SK-N-SH (cell line): Measurements from ENCODE around the gene ZNF775. TPM values are rescaled to one million over a fixed set of nuclear protein-coding genes. Genes with fewer than 3 reads are reported as not detected.

Experiments used
- CTCF ChIA-PET: fragments of 300-600, 350-600 bp; formaldehyde crosslinking; extraction: SDS; loops from one replicate; lab custom pipeline; 2021; lab: Yijun Ruan, JAX
- POLR2A ChIA-PET: fragments of 350-600 bp; sonication (Branson Sonifier 250); formaldehyde crosslinking; extraction: SDS; loops from one replicate; lab custom pipeline; 2020; ENCODE audit warnings: antibody characterized with exemption, inconsistent platforms; lab: Yijun Ruan, JAX
- DNase-seq: peaks from one replicate; pipeline ENCODE4 v3.0.0; 2012
- H2AFZ ChIP-seq: fragments of 200-600 bp; sonication (generic); 2 replicates; pipeline ENCODE4 v1.8.1; 2016; ENCODE audit warnings: antibody characterized with exemption, mild to moderate bottlenecking, low read depth
- H3F3A ChIP-seq: fragments of 200-600 bp; sonication (generic); replicated peaks from 2 replicates; pipeline ENCODE3; 2016; ENCODE audit warnings: antibody characterized with exemption, mild to moderate bottlenecking; ENCODE audit not compliant: insufficient read depth
- H3K27ac ChIP-seq, 2 experiments: fragments of 200-500 bp in 1 of 2; fragments of 200-600 bp in 1 of 2; sonication (Bioruptor generic) in 1 of 2; sonication (generic), shearing (Covaris generic) in 1 of 2; 2 replicates each; pipeline versions ENCODE4 v1.5.1 to v1.6.1; 2014 to 2016; ENCODE audit warnings: low read depth in 2 of 2, inconsistent platforms in 1 of 2, low read length in 1 of 2, mild to moderate bottlenecking in 1 of 2, mixed read lengths in 1 of 2
- H3K27me3 ChIP-seq: fragments of 200-600 bp; sonication (generic), shearing (Covaris generic); 2 replicates; pipeline ENCODE4 v1.6.1; 2016; ENCODE audit warnings: mixed run types; ENCODE audit not compliant: insufficient read depth
- H3K36me3 ChIP-seq, 2 experiments: fragments of 200-500 bp in 1 of 2; fragments of 200-600 bp in 1 of 2; sonication (Bioruptor generic) in 1 of 2; sonication (generic) in 1 of 2; replicated peaks in 1 of 2; 2 replicates each; pipeline versions ENCODE3 to v1.5.1; 2014 to 2016; ENCODE audit warnings: low read length in 1 of 2, mild to moderate bottlenecking in 1 of 2; ENCODE audit not compliant: insufficient read depth in 2 of 2, control insufficient read depth in 1 of 2
- H3K4me1 ChIP-seq, 2 experiments: fragments of 200-500 bp in 1 of 2; fragments of 200-600 bp in 1 of 2; sonication (Bioruptor generic) in 1 of 2; sonication (generic), shearing (Covaris generic) in 1 of 2; 2 replicates each; pipeline versions ENCODE4 v1.5.1 to v1.6.1; 2014 to 2016; ENCODE audit warnings: low read depth in 1 of 2, low read length in 1 of 2, mixed run types in 1 of 2; ENCODE audit not compliant: insufficient read depth in 2 of 2, control insufficient read depth in 1 of 2
- H3K4me2 ChIP-seq: fragments of 200-600 bp; sonication (generic), shearing (Covaris generic); 2 replicates; pipeline ENCODE4 v1.6.1; 2017; ENCODE audit warnings: mixed run types
- H3K4me3 ChIP-seq, 2 experiments: fragments of 200-500 bp in 1 of 2; fragments of 200-600 bp in 1 of 2; sonication (Bioruptor generic) in 1 of 2; sonication (generic), shearing (Covaris generic) in 1 of 2; 2 replicates each; pipeline versions ENCODE4 v1.5.1 to v1.8.1; 2014 to 2016; ENCODE audit warnings: low read depth in 2 of 2, inconsistent platforms in 1 of 2, low read length in 1 of 2, mild to moderate bottlenecking in 1 of 2, mixed read lengths in 1 of 2, moderate library complexity in 1 of 2
- H3K79me2 ChIP-seq: fragments of 200-600 bp; sonication (generic); 2 replicates; pipeline ENCODE4 v1.8.1; 2017; ENCODE audit warnings: mild to moderate bottlenecking; ENCODE audit not compliant: insufficient read depth
- H3K9ac ChIP-seq: fragments of 200-600 bp; sonication (generic); 2 replicates; pipeline ENCODE4 v1.6.1; 2017; ENCODE audit warnings: mixed run types
- H3K9me2 ChIP-seq: fragments of 200-600 bp; sonication (generic); 2 replicates; pipeline ENCODE4 v1.6.1; 2017; ENCODE audit warnings: mixed run types
- H3K9me3 ChIP-seq: fragments of 200-600 bp; sonication (generic); 2 replicates; pipeline ENCODE4 v1.6.1; 2017; ENCODE audit warnings: mixed run types, mild to moderate bottlenecking, moderate library complexity
- H4K20me1 ChIP-seq: fragments of 200-600 bp; sonication (generic); 2 replicates; pipeline ENCODE4 v1.6.1; 2017; ENCODE audit warnings: mild to moderate bottlenecking, mixed run types; ENCODE audit not compliant: insufficient read depth
- ELF1 ChIP-seq: IDR thresholded peaks from 2 replicates; pipeline ENCODE4 v1.4.0; 2012
- EP300 ChIP-seq, 2 experiments: IDR thresholded peaks; 2 replicates each; pipeline versions ENCODE4 v1.4.0 to v1.6.1; 2012; ENCODE audit warnings: borderline replicate concordance in 1 of 2, low read depth in 1 of 2, low read length in 1 of 2
- FOSL2 ChIP-seq: IDR thresholded peaks from 2 replicates; pipeline ENCODE4 v1.4.0; 2012; ENCODE audit warnings: low read depth, mild to moderate bottlenecking, moderate library complexity, borderline replicate concordance
- FOXJ3 ChIP-seq: sonication (generic); formaldehyde crosslinking; IDR thresholded peaks from 2 replicates; pipeline ENCODE4 v1.5.1; 2020; ENCODE audit warnings: mild to moderate bottlenecking, missing genetic modification reagents
- FOXM1 ChIP-seq: IDR thresholded peaks from 2 replicates; pipeline ENCODE4 v1.4.0; 2012; ENCODE audit warnings: low read depth, mild to moderate bottlenecking
- GABPA ChIP-seq: IDR thresholded peaks from 2 replicates; pipeline ENCODE4 v1.4.0; 2012; ENCODE audit warnings: low read depth, mild to moderate bottlenecking
- JUND ChIP-seq: IDR thresholded peaks from 2 replicates; pipeline ENCODE4 v1.4.0; 2012
- MEF2A ChIP-seq: IDR thresholded peaks from 2 replicates; pipeline ENCODE4 v1.4.0; 2012; ENCODE audit warnings: low read depth, borderline replicate concordance
- NFIC ChIP-seq: IDR thresholded peaks from 2 replicates; pipeline ENCODE4 v1.4.0; 2012; ENCODE audit warnings: borderline replicate concordance
- RAD21 ChIP-seq: IDR thresholded peaks from 2 replicates; pipeline ENCODE4 v1.6.1; 2012; ENCODE audit warnings: mild to moderate bottlenecking, low read length
- REST ChIP-seq: IDR thresholded peaks from 2 replicates; pipeline ENCODE4 v1.6.1; 2012; ENCODE audit warnings: mild to moderate bottlenecking, low read depth, low read length, moderate library complexity
- SMC3 ChIP-seq: IDR thresholded peaks from 2 replicates; pipeline ENCODE4 v1.6.1; 2012; ENCODE audit warnings: low read depth, low read length, improper control_type of control experiment
- TEAD4 ChIP-seq: IDR thresholded peaks from 2 replicates; pipeline ENCODE4 v1.4.0; 2012; ENCODE audit warnings: mild to moderate bottlenecking, borderline replicate concordance; ENCODE audit not compliant: insufficient read depth
- WGBS: methylation state at CpG from one replicate; pipeline ENCODE4 v1.1.6; 2017; ENCODE audit warnings: low lambda C conversion rate; 5-methylcytosine and 5-hydroxymethylcytosine counted together
- polyA plus RNA-seq, 3 experiments: library from polyadenylated mRNA; depleted of rRNA; stranded (reverse); fragments of >200 nt; gene quantifications; 2 replicates each; pipeline ENCODE4 v1.2.3, GENCODE V29; 2012

Gene ZNF775
- polyA plus RNA-seq, 1 of the 3 experiments (the other 2 are of a cell fraction): 5.0 TPM

GRCh38 chr7:150398108-150398964 is 19.2 kb downstream of the ZNF775 start:
- ChIA-PET CTCF (interaction anchor here (1.0 kb wide), 1 partner anchor 23 kb away, joined by 3 read pairs; no protein-coding TSS in a partner anchor), POLR2A (no interaction called here)
- Histone ChIP-seq H3K79me2 (no peaks in the 10 kb centered on the region), H3F3A (peaks cover 9% of the 10 kb centered on the region), H3K4me2 (no peak overlapping the region), H4K20me1 (no peaks in the 10 kb centered on the region), H3K36me3 (peaks cover 0 to 17% of the 10 kb centered on the region in 2 experiments), H3K27ac (no peak overlapping the region), H2AFZ (no peak overlapping the region), H3K4me3 (no peak overlapping the region), H3K9me3 (no peaks in the 10 kb centered on the region), H3K9ac (no peak overlapping the region), H3K4me1 (peaks cover 15 to 19% of the 10 kb centered on the region in 2 experiments), H3K9me2 (no peaks in the 10 kb centered on the region), H3K27me3 (no peaks in the 10 kb centered on the region)
- DNase-seq: no peak
- TF ChIP-seq JUND (no peak), GABPA (no peak), SMC3 (no peak), EP300 (IDR thresholded peaks at IDR 0.05; ENCODE audit: borderline replicate concordance in 1 of 2, low read depth in 1 of 2, low read length in 1 of 2) (no peak), FOSL2 (no peak), FOXJ3 (CRISPR knock-in tag) (no peak), NFIC (no peak), RAD21 (no peak), ELF1 (no peak)
- WGBS: 96% methylated on average over 27 of the region's 27 CpGs

DNA sequence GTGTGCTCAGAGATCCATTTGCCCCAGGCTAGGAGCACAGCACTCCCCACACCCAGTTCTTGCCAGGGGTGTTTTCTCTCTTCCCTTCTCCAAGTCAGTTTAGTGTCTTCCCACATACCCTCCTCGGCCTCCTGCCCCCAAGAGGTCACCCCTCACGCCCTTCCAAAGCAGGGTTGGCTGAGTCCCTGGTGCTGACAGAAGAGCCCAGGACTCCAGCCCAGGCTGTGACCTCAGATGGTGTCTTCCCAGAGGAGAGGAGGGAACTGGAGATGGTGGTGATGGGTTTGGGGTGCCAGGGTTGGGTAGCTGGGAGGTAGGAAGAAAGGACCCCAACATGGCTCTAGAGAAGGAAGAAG is 19.8 kb downstream of the ZNF775 start:
- H3K27me3 ChIP-seq: no peaks in the 10 kb centered on the region
- TF ChIP-seq FOXM1 (no peak), REST (no peak), TEAD4 (no peak), NFIC (no peak), MEF2A (no peak), EP300 (IDR thresholded peaks at IDR 0.05; ENCODE audit: borderline replicate concordance in 1 of 2, low read depth in 1 of 2, low read length in 1 of 2) (no peak), GABPA (no peak)
- no peak for DNase-seq
- H3K79me2 ChIP-seq: no peaks in the 10 kb centered on the region
- no peak overlapping the region for H2AFZ ChIP-seq
- ChIA-PET CTCF (interaction anchor here (1.0 to 1.9 kb wide), 2 partner anchors 13 to 23 kb away, joined by 3 to 5 read pairs; no protein-coding TSS in a partner anchor), POLR2A (no interaction called here)
- H3K9ac ChIP-seq: no peak overlapping the region
- peaks cover 9% of the 10 kb centered on the region for H3F3A ChIP-seq
- H4K20me1 ChIP-seq: no peaks in the 10 kb centered on the region
- H3K4me1 ChIP-seq: peaks cover 15 to 25% of the 10 kb centered on the region in 2 experiments
- H3K4me3 ChIP-seq: no peak overlapping the region
- WGBS: 84% methylated on average over 2 of the region's 2 CpGs
- peaks cover 0 to 17% of the 10 kb centered on the region in 2 experiments for H3K36me3 ChIP-seq
- H3K9me3 ChIP-seq: no peaks in the 10 kb centered on the region
- H3K4me2 ChIP-seq: no peak overlapping the region
- H3K27ac ChIP-seq: no peak overlapping the region
- no peaks in the 10 kb centered on the region for H3K9me2 ChIP-seq
